ENCODE measurements around the gene ZC2HC1C.

The ZC2HC1C gene

DNA sequence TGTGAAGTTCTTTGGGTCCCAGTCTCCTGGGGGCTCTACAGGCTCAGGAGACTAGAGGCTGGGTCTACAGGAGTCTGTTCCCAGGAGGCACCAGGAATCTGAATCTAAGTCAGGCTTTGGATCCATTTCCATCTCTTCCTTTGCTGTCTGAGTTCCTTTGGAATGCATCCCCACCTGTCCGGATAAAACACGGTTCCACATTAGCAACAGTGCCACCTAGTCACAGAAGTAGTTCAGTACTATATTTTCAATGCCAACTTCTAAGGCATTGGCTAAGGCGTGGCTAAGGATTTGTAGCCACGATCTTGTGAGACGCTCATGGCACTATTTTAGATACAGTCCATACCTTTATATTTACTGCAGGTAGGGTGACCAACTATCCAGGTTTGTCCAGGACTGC lies 15.1 kb downstream of the ZC2HC1C start:
- TF ChIP-seq SIN3A (IDR thresholded peaks at IDR 0.05; ENCODE audit: borderline replicate concordance, insufficient read depth, low read length) (no peak), POLR2AphosphoS5 (IDR thresholded peaks at IDR 0.05; ENCODE audit: low read depth, low read length) (no peak), TAF1 (IDR thresholded peaks at IDR 0.05; ENCODE audit: borderline replicate concordance, insufficient read depth, low read length) (no peak)
- TF ChIP-seq, protein P1, sequence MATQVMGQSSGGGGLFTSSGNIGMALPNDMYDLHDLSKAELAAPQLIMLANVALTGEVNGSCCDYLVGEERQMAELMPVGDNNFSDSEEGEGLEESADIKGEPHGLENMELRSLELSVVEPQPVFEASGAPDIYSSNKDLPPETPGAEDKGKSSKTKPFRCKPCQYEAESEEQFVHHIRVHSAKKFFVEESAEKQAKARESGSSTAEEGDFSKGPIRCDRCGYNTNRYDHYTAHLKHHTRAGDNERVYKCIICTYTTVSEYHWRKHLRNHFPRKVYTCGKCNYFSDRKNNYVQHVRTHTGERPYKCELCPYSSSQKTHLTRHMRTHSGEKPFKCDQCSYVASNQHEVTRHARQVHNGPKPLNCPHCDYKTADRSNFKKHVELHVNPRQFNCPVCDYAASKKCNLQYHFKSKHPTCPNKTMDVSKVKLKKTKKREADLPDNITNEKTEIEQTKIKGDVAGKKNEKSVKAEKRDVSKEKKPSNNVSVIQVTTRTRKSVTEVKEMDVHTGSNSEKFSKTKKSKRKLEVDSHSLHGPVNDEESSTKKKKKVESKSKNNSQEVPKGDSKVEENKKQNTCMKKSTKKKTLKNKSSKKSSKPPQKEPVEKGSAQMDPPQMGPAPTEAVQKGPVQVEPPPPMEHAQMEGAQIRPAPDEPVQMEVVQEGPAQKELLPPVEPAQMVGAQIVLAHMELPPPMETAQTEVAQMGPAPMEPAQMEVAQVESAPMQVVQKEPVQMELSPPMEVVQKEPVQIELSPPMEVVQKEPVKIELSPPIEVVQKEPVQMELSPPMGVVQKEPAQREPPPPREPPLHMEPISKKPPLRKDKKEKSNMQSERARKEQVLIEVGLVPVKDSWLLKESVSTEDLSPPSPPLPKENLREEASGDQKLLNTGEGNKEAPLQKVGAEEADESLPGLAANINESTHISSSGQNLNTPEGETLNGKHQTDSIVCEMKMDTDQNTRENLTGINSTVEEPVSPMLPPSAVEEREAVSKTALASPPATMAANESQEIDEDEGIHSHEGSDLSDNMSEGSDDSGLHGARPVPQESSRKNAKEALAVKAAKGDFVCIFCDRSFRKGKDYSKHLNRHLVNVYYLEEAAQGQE (IDR thresholded peaks at IDR 0.05; ENCODE audit: insufficient read depth in 1 of 2, low read depth in 2 of 2, low read length in 2 of 2) = no peak

DNA sequence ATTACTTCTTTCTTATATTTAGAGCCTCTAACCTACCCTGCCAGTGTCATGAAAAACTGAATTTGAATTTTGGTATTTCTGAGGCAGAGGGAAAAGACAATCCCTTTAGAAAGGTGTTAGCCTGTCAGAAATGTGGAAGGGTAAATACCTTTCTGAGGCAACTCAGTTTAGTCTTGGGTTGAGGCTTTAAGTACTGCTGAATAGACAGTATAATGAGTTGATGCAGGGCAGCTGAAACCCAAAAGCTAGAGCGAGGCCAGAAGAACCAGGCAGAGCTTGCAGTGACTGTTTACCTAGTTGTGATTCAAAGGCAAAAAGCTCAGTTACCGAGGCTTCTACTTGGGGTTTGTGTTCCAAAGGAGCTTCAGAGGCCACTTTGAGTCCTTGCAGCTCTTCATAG lies 18.7 kb downstream of the ZC2HC1C start:
- TF ChIP-seq, protein P1 (IDR thresholded peaks at IDR 0.05; ENCODE audit: insufficient read depth in 1 of 2, low read depth in 2 of 2, low read length in 2 of 2) = no peak
- no peak for TF ChIP-seq SIN3A (IDR thresholded peaks at IDR 0.05; ENCODE audit: borderline replicate concordance, insufficient read depth, low read length)
- TF ChIP-seq POLR2AphosphoS5 (IDR thresholded peaks at IDR 0.05; ENCODE audit: low read depth, low read length) = no peak
- no peak for TF ChIP-seq FOXP2 (optimal IDR thresholded peaks at IDR 0.05; ENCODE audit: borderline replicate concordance, extremely low read depth, extremely low read length, insufficient read depth)
- TF ChIP-seq TAF1 (IDR thresholded peaks at IDR 0.05; ENCODE audit: borderline replicate concordance, insufficient read depth, low read length) = no peak

DNA sequence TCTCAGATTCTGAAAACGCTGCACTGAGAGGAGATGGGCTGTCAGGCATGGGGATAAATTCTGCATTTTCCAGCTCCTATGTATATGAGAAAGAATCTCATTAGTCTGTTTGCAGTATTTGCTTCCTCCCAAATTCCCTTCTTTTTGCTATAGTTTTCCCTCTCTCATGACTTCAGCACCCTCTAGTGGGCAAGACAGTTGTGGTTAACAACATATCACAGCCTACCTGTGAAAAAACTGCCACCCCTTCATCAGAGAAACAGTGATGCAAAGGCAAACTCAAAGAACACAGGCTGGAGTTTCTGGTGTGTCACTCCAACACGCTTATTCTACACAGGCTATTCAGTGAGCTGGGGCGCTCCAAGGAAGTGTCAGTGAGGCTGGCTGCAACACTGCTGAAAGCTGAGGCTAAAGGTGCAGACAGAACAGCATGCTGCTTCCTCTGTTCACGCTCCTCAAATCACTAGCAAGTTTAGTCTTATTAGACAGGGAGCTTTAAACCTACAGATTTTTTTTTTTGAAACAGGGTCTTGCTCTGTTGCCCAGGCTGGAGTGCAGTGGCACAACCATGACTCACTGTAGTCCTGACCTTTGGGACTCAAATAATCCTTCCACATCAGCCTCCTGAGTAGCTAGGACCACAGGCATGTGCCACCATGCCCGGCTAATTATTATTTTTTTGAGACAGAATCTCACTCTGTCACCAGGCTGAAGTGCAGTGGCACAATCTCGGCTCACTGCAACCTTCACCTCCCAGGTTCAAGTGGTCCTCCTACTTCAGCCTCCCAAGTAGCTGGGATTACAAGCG lies 19.3 kb downstream of the ZC2HC1C start:
- no peak for TF ChIP-seq FOXP2 (optimal IDR thresholded peaks at IDR 0.05; ENCODE audit: borderline replicate concordance, extremely low read depth, extremely low read length, insufficient read depth)
- TF ChIP-seq, protein P1 (IDR thresholded peaks at IDR 0.05; ENCODE audit: insufficient read depth in 1 of 2, low read depth in 2 of 2, low read length in 2 of 2) = no peak
- TF ChIP-seq SIN3A (IDR thresholded peaks at IDR 0.05; ENCODE audit: borderline replicate concordance, insufficient read depth, low read length) = no peak
- no peak for TF ChIP-seq TAF1 (IDR thresholded peaks at IDR 0.05; ENCODE audit: borderline replicate concordance, insufficient read depth, low read length)
- no peak for TF ChIP-seq POLR2AphosphoS5 (IDR thresholded peaks at IDR 0.05; ENCODE audit: low read depth, low read length)

DNA sequence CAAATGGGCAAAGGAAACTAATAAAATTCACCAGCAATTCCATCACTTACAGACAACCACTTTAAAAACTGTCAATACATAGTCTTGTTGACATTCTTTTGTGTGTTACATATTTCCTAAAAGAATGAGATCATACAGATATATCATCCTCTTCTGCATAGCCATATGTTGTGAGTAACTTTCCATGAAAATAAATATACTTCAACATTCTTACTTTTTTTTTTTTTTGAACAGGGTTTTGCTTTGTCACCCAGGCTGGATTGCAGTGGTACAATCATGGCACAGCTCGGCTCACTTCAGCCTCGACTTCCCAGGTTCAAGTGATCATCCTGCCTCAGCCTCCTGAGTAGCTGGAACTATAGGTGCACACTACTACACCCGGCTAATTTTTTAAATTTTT lies 20.9 kb downstream of the ZC2HC1C start:
- TF ChIP-seq TAF1 (IDR thresholded peaks at IDR 0.05; ENCODE audit: borderline replicate concordance, insufficient read depth, low read length) (no peak), SIN3A (IDR thresholded peaks at IDR 0.05; ENCODE audit: borderline replicate concordance, insufficient read depth, low read length) (no peak), FOXP2 (optimal IDR thresholded peaks at IDR 0.05; ENCODE audit: borderline replicate concordance, extremely low read depth, extremely low read length, insufficient read depth) (no peak), POLR2AphosphoS5 (IDR thresholded peaks at IDR 0.05; ENCODE audit: low read depth, low read length) (no peak)
- TF ChIP-seq, protein P1 (IDR thresholded peaks at IDR 0.05; ENCODE audit: insufficient read depth in 1 of 2, low read depth in 2 of 2, low read length in 2 of 2) = no peak

All from PFSK-1 (cell line).